ENCODE data around the gene HOXC6.

The HOXC6 gene

GRCh38 chr12:54002915-54003389, 25.3 kb upstream of the HOXC6 start:
- DNase-seq (ENCODE audit: low spot score), result no peak

- DNase-seq (ENCODE audit: low spot score), result no peak
Observed at GRCh38 chr12:54003625-54004024, 24.6 kb upstream of the HOXC6 start.

DNA sequence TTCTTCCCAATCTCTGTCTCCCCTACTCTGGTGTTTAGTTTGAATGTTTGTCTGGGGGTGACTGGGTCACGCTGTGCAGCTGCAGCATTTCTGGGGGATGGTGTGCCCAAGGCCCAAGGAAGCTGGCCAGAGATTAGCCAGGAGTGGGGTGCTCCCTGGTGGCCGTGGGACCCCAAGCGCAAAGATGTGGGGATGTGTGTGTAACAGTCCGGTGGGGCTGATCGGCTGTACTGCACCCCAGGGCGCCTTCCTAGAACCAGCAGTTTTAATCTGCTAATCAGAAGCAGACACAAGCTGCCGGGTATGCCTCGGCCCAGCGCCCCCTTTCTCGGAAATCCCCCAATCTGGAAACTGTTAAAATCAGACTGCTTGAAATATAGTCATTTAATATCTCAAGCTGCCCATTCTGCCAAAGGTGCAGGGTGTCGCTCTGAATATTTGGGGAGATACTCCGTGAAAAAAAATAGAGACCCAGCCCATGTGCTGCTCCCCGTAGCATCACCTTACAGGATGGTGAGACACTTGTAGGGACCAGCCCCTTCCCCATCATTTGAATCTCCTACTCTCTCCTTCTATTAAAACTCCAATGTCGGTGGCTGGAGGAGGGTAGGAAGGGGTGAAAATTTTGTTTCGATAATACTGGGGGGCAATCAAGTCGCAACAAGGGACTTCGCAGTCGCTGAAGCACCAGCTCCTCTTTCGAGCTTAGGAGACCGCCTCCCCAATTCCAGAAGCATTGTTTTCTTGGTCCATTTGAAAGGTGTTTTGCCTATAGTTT, 24.0 kb upstream of the HOXC6 start:
- DNase-seq (ENCODE audit: low spot score), result no peak

DNA sequence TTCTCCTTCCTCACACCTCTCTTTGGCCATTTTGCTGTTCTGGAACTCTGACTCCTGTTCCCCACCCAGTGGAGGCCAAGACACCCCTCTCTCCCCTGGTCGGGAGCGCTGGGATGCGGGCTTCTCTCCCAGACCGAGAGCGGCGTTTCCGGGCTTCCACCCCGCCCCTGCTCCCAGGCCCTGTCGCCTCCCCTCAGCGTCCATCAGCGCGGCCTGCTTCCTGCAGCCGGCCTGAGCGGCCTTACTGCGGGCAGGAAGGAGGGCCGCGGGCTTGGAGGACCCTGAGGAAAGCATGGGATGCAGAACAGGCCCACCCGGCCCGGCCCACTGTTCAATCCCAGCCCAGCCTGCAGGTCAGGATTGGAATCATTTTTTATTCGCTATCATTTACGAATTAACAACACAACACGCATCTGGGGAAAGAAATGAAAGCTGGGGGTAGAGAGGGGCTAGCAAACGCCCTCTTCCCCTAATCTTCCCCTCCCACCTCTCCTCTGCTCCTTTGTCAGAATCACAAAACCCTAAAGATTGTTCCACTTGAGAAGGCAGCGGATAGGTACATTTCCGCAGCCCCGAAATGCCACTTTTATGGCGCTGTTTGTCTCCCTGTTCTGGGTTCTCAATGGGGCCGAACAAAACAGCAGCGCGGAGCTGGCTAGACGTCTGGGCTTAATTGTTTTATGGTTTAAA, 23.3 kb upstream of the HOXC6 start:
- no peak for DNase-seq (ENCODE audit: low spot score)

DNA sequence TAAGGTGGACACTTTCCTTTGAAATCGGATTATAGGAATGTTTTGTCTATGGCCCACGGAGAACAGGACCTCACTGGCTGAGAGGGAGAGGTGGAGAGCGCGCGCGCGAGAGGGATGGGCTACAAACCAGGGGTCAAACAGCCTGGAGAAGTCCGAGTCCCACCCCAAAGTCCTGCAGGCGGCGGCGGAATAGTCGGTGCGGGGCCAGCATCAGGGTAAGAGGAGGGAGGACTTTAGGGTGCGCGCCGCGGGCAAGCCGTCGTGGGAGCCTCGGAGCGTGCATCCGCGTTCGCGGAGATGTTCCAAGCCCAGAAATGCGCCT, 22.7 kb upstream of the HOXC6 start:
- DNase-seq (ENCODE audit: low spot score), result no peak

GRCh38 chr12:54005853-54006558, 22.2 kb upstream of the HOXC6 start:
- DNase-seq (ENCODE audit: low spot score), result peak; percentile 89

- no peak for DNase-seq (ENCODE audit: low spot score)
Observed at GRCh38 chr12:54006559-54007220, 21.6 kb upstream of the HOXC6 start.

- DNase-seq (ENCODE audit: low spot score), result no peak
Observed at GRCh38 chr12:54007538-54008259, 20.5 kb upstream of the HOXC6 start.

DNA sequence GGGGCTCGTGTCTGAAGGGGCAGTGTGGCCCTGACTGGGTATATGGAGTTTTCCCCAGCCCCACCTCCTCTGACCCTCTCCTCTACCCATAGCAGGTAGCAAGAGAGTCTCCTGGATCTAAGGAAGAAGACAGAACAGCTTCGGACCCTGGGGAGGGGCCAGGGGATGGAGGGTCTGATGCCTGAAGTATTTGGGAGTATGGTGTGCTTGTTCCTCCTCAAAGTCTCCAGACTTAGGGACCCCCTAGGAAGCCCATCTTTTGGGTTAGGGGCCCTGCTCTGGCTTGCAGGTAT, 20.0 kb upstream of the HOXC6 start:
- DNase-seq (ENCODE audit: low spot score), result no peak

DNA sequence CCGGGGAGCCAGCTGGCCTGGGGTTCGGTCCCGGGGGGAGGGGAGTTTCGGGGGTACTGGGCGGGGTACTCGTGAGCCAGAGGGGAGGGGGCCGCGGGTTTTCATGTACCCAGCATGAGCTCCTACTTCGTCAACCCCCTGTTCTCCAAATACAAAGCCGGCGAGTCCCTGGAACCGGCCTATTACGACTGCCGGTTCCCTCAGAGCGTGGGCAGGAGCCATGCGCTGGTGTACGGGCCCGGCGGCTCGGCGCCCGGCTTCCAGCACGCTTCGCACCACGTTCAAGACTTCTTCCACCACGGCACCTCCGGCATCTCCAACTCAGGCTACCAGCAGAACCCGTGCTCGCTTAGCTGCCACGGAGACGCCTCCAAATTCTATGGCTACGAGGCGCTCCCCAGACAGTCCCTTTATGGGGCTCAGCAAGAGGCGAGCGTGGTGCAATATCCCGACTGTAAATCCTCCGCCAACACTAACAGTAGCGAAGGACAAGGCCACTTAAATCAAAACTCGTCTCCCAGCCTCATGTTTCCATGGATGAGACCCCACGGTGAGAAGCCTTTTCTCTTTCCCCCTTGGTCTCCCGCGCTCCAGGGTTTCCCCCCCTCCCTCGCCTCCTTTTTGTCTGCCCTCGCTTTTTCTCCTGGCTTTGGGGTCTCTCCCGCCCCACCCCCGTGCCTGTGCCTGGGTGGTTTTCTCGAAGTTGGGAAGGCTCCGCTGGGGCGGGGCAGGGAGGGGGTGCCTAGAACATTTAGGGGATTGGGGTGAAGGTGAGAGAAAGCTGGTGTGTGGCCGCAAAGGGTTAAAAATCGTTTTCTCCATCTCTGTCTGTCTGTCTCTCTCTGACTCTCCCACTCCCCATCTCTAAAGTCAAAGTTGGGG, 18.8 kb upstream of the HOXC6 start:
- DNase-seq (ENCODE audit: low spot score), result no peak

GRCh38 chr12:54010053-54010971, 17.9 kb upstream of the HOXC6 start:
- no peak for DNase-seq (ENCODE audit: low spot score)

- no peak for DNase-seq (ENCODE audit: low spot score)
Observed at GRCh38 chr12:54010972-54011664, 17.1 kb upstream of the HOXC6 start.

GRCh38 chr12:54011665-54012532, 16.3 kb upstream of the HOXC6 start:
- no peak for DNase-seq (ENCODE audit: low spot score)

- DNase-seq (ENCODE audit: low spot score), result no peak
Observed at GRCh38 chr12:54012631-54013409, 15.4 kb upstream of the HOXC6 start.

GRCh38 chr12:54014377-54015017, 13.7 kb upstream of the HOXC6 start:
- no peak for DNase-seq (ENCODE audit: low spot score)

DNA sequence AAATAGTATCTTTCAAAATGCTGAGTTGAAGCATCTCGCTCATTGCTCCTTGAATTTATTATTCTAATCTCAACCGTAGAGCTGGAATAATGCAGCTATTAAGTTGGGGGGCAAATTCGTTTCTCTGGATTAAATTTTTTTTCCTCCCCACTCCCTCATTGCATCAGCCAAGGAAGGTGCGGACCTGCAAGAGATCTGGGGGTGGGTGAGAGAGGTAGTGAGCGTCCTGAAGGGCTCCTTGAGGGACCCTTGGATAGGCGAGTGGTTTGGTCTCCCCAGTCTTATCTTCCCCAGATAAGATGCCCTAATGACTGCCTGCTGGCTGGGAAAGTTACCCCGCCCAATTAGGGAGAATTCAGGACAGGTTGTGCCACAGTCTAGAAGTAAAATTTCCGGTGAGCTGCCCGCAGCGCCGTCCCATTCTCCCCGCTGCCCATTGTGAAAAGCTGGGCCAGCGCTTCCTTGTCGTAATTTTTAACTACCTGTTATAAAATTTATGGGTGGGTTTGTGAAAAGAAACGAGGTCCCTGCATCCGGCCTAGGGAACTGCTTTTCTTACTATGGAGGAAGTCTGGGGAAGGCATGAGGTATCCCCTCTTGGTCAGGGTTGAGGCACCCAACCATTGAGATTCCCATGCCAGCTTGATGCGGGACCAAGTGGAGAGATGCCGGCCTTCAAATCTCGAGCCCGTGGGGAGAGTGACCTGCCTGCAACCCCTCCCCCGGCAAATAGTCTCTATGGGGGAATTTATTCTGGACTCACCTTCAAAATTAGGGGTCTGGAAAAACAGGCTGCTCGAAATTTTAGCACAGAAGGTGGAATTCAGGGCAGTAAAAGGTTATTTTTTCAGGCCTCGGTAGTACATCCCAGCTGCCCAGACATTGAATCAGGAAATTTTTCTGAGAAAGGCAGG, 13.0 kb upstream of the HOXC6 start:
- no peak for DNase-seq (ENCODE audit: low spot score)

Measured in hepatic stellate cell (primary cell).